ENCODE data around the gene STAC3. TPM values are rescaled to one million over a fixed set of nuclear protein-coding genes. Genes with fewer than 3 reads are reported as not detected.

The STAC3 gene
- total RNA-seq, 2 experiments from 2014 or later: 2.0 to 3.0 TPM

DNA sequence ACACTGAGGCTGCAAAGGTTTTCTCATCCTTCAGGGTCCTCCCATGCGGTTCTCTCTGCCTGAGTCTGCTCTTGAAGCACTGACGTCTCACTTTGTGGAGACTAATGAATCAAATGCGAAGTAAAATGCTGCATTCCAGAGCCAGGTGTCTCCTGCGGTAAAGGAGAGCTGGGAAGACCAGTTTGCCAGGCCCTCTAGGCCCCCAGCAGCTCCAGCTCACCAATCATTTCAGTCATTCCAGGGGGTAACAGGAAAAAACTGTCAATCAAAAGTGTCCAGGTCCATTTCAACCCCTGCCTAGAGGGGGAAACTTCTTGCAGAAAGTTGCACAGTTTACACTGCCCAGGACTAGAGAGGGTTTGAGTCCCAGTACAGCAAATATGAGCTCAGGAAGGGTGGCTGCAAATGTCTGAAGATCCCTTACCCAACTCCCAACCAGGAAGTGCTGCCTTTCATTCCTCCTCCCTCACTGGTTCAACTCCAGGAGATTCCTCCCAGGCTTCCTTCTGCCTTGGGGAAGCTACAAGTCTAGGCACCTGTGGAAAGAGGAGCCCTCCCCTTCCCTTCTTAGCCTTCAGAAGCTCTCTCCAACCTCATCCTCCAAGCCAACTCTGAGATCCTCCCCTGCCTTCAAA lies 37.1 kb downstream of the STAC3 start:
- Histone ChIP-seq H3K4me1 (ENCODE audit: insufficient read depth, low read length) (peaks cover 51% of the 10 kb centered on the region), H3K4me3 (ENCODE audit: low read length) (no peak overlapping the region), H3K36me3 (ENCODE audit: insufficient read depth, low read length) (no peaks in the 10 kb centered on the region), H3K27me3 (ENCODE audit: control insufficient read depth in 1 of 2, insufficient read depth in 2 of 2, low read length in 2 of 2) (peaks cover 46 to 51% of the 10 kb centered on the region in 2 experiments), H3K9me3 (ENCODE audit: control insufficient read depth in 1 of 2, insufficient read depth in 1 of 2, low read length in 2 of 2) (peaks cover 0 to 14% of the 10 kb centered on the region in 2 experiments), H3K27ac (ENCODE audit: low read depth in 1 of 2, low read length in 2 of 2) (no peak overlapping the region)
- TF ChIP-seq, protein P1, sequence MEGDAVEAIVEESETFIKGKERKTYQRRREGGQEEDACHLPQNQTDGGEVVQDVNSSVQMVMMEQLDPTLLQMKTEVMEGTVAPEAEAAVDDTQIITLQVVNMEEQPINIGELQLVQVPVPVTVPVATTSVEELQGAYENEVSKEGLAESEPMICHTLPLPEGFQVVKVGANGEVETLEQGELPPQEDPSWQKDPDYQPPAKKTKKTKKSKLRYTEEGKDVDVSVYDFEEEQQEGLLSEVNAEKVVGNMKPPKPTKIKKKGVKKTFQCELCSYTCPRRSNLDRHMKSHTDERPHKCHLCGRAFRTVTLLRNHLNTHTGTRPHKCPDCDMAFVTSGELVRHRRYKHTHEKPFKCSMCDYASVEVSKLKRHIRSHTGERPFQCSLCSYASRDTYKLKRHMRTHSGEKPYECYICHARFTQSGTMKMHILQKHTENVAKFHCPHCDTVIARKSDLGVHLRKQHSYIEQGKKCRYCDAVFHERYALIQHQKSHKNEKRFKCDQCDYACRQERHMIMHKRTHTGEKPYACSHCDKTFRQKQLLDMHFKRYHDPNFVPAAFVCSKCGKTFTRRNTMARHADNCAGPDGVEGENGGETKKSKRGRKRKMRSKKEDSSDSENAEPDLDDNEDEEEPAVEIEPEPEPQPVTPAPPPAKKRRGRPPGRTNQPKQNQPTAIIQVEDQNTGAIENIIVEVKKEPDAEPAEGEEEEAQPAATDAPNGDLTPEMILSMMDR (IDR thresholded peaks at IDR 0.05): no peak
- peaks cover 50% of the 10 kb centered on the region for H3K27me3 Mint-ChIP-seq
- H3K36me3 Mint-ChIP-seq (ENCODE audit: low read depth): no peaks in the 10 kb centered on the region
- CTCF ChIA-PET: interaction anchor here (0.7 to 7.9 kb wide), 11 partner anchors 9 to 152 kb away, joined by 3 to 225 read pairs (median 5); partner anchors contain the start of gene SHMT2
- POLR2A ChIA-PET: interaction anchor here (0.6 to 3.2 kb wide), 8 partner anchors 14 to 165 kb away, joined by 3 to 20 read pairs (median 3); partner anchors contain the start of gene SHMT2
- H3K9me3 Mint-ChIP-seq: no peaks in the 10 kb centered on the region
- H3K4me3 Mint-ChIP-seq: peak overlapping the region; percentile 61
- H3K4me1 Mint-ChIP-seq (ENCODE audit: low read depth): peaks cover 47% of the 10 kb centered on the region
- no peak for DNase-seq
- no peak for ATAC-seq (ENCODE audit: poor library complexity)
- intact Hi-C loops (cut with DNase I, micrococcal nuclease): loop anchor here (1.0 kb wide), 3 partner anchors 25 to 248 kb away; no protein-coding TSS in a partner anchor
- no peak overlapping the region for H3K27ac Mint-ChIP-seq

DNA sequence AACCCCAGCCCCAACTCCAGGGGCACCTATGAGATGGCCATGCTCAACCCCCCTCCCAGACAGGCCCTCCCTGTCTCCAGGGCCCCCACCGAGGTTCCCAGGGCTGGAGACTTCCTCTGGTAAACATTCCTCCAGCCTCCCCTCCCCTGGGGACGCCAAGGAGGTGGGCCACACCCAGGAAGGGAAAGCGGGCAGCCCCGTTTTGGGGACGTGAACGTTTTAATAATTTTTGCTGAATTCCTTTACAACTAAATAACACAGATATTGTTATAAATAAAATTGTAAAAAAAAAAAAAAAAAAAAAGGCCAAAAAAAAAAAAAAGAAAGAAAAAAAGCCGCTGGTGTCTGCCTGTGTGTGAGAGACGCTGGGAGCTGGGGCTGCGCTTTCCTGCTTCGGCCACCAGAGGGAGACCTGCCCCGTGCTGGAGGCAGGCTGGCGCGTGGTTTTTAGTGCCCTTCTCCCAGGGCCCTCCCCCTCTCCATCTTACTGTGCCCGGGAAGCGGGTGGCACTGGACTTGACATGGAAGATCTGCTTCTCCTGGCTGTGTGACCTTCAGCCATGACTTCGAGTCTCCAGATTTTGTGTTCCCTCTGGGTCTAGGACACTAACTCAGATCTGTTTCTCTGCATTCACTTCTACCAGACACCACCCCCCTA lies 37.8 kb downstream of the STAC3 start:
- H3K36me3 ChIP-seq (ENCODE audit: insufficient read depth, low read length): no peaks in the 10 kb centered on the region
- Mint-ChIP-seq H3K9me3 (no peaks in the 10 kb centered on the region), H3K36me3 (ENCODE audit: low read depth) (no peaks in the 10 kb centered on the region), H3K27me3 (peaks cover 43% of the 10 kb centered on the region), H3K4me1 (ENCODE audit: low read depth) (peaks cover 42% of the 10 kb centered on the region), H3K27ac (no peak overlapping the region), H3K4me3 (peak overlapping the region; percentile 72)
- DNase-seq: peak; percentile 72 to 92 (median 81)
- TF ChIP-seq, protein P1 (IDR thresholded peaks at IDR 0.05): peak; percentile 94
- H3K4me1 ChIP-seq (ENCODE audit: insufficient read depth, low read length): peaks cover 51% of the 10 kb centered on the region
- intact Hi-C loops (cut with DNase I, micrococcal nuclease): loop anchor here (1.0 kb wide), 3 partner anchors 26 to 249 kb away; no protein-coding TSS in a partner anchor
- H3K4me3 ChIP-seq (ENCODE audit: low read length): no peak overlapping the region
- POLR2A ChIA-PET: interaction anchor here (0.6 to 3.2 kb wide), 8 partner anchors 14 to 166 kb away, joined by 3 to 20 read pairs (median 3); partner anchors contain the start of gene SHMT2
- H3K27ac ChIP-seq (ENCODE audit: low read depth in 1 of 2, low read length in 2 of 2): no peak overlapping the region
- CTCF ChIA-PET: interaction anchor here (0.6 to 7.9 kb wide), 14 partner anchors 10 to 151 kb away, joined by 3 to 225 read pairs (median 3); partner anchors contain the start of gene SHMT2
- peaks cover 0 to 14% of the 10 kb centered on the region in 2 experiments for H3K9me3 ChIP-seq (ENCODE audit: control insufficient read depth in 1 of 2, insufficient read depth in 1 of 2, low read length in 2 of 2)
- peak; percentile 75 for ATAC-seq (ENCODE audit: poor library complexity)
- H3K27me3 ChIP-seq (ENCODE audit: control insufficient read depth in 1 of 2, insufficient read depth in 2 of 2, low read length in 2 of 2): peaks cover 39 to 44% of the 10 kb centered on the region in 2 experiments

GRCh38 chr12:57212701-57213057 lies 38.3 kb downstream of the STAC3 start:
- Histone ChIP-seq H3K4me3 (ENCODE audit: low read length) (no peak overlapping the region), H3K9me3 (ENCODE audit: control insufficient read depth in 1 of 2, insufficient read depth in 1 of 2, low read length in 2 of 2) (peaks cover 0 to 12% of the 10 kb centered on the region in 2 experiments), H3K27ac (ENCODE audit: low read depth in 1 of 2, low read length in 2 of 2) (no peak overlapping the region), H3K27me3 (ENCODE audit: control insufficient read depth in 1 of 2, insufficient read depth in 2 of 2, low read length in 2 of 2) (peaks cover 34 to 39% of the 10 kb centered on the region in 2 experiments), H3K36me3 (ENCODE audit: insufficient read depth, low read length) (no peaks in the 10 kb centered on the region), H3K4me1 (ENCODE audit: insufficient read depth, low read length) (peaks cover 47% of the 10 kb centered on the region)
- POLR2A ChIA-PET: interaction anchor here (0.9 to 3.2 kb wide), 5 partner anchors 15 to 37 kb away, joined by 3 to 20 read pairs (median 11); partner anchors contain the start of gene SHMT2
- CTCF ChIA-PET: interaction anchor here (0.6 to 7.9 kb wide), 12 partner anchors 10 to 143 kb away, joined by 3 to 225 read pairs (median 3); partner anchors contain the start of gene SHMT2
- no peaks in the 10 kb centered on the region for H3K9me3 Mint-ChIP-seq
- peaks cover 38% of the 10 kb centered on the region for H3K27me3 Mint-ChIP-seq
- TF ChIP-seq, protein P1 (IDR thresholded peaks at IDR 0.05): no peak
- peaks cover 37% of the 10 kb centered on the region for H3K4me1 Mint-ChIP-seq (ENCODE audit: low read depth)
- intact Hi-C loops (cut with DNase I, micrococcal nuclease): loop anchor here (1.0 kb wide), 3 partner anchors 27 to 250 kb away; no protein-coding TSS in a partner anchor
- ATAC-seq (ENCODE audit: poor library complexity) (no peak), DNase-seq (no peak)
- H3K36me3 Mint-ChIP-seq (ENCODE audit: low read depth): no peaks in the 10 kb centered on the region
- no peak overlapping the region for H3K4me3 Mint-ChIP-seq
- no peak overlapping the region for H3K27ac Mint-ChIP-seq

All from CD4-positive, alpha-beta T cell (primary cell).